Activated T-cell treated with anti-CD3 and anti-CD28 coated beads, Interleukin-2, amount 50 U/mL, for 72 hours (primary cell): ENCODE measurements around the gene PER3. TPM values are rescaled to one million over a fixed set of nuclear protein-coding genes. Genes with fewer than 3 reads are reported as not detected.

Experiments used
- ATAC-seq, 2 donors: fragments of 150-1000 bp; cut with Tn5 transposase; replicated peaks in 1 of 2; 2 replicates each; pipeline ENCODE4 v1.10.0; 2021; ENCODE audit warnings: moderate library complexity in 2 of 2, mild to moderate bottlenecking in 1 of 2
- DNase-seq, 2 donors: peaks; one replicate each; pipeline ENCODE4 v3.0.0; 2021 to 2022; ENCODE audit warnings: mixed read lengths in 1 of 2
- H3K27ac Mint-ChIP-seq: one replicate; pipeline ENCODE4 v1.8.0; 2022; ENCODE audit warnings: mild to moderate bottlenecking, moderate library complexity, mixed read lengths
- H3K27me3 Mint-ChIP-seq: one replicate; pipeline ENCODE4 v1.8.0; 2022; ENCODE audit warnings: low read depth, mixed read lengths
- H3K36me3 Mint-ChIP-seq, 2 donors: one replicate each; pipeline ENCODE4 v1.8.0; 2022; ENCODE audit warnings: mixed read lengths in 2 of 2, mild to moderate bottlenecking in 1 of 2; ENCODE audit not compliant: insufficient read depth in 2 of 2
- H3K4me1 Mint-ChIP-seq: one replicate; pipeline ENCODE4 v1.8.0; 2022; ENCODE audit warnings: low read depth, mixed read lengths
- H3K4me3 Mint-ChIP-seq, 2 donors: one replicate each; pipeline ENCODE4 v1.8.0; 2022; ENCODE audit warnings: mild to moderate bottlenecking in 2 of 2, mixed read lengths in 2 of 2, moderate library complexity in 2 of 2
- H3K9me3 Mint-ChIP-seq, 2 donors: one replicate each; pipeline ENCODE4 v1.8.0; 2022; ENCODE audit warnings: mixed read lengths in 2 of 2
- total RNA-seq, 2 donors: library from RNA; stranded (reverse); gene quantifications; one replicate each; pipeline ENCODE4 v1.2.3, GENCODE V29; 2022

Gene PER3
- total RNA-seq, 2 donors from 2014 or later: 1.2 to 1.3 TPM

DNA sequence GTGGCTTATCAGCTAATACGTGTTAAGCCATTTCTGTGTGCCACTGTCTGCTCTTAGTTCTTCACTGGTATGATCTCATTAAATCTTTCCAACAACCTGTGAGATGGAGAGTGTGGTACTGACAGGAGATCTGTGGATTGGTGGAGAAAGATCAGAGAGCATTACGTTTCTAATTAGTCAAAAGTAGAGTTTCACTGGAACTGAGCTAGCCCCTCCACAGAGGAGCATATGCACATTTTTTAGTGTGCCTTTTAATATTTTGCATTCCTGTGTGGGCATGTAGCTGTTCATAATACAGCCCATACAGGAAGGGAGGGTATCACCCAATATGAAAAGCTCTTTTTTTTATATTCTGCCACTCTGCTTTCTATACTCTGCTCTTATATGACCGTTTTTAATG is 37.2 kb downstream of the PER3 start:
- no peaks in the 10 kb centered on the region for H3K36me3 Mint-ChIP-seq
- DNase-seq (no peak), ATAC-seq (no peak)
- H3K27ac Mint-ChIP-seq: no peak overlapping the region
- no peaks in the 10 kb centered on the region for H3K27me3 Mint-ChIP-seq
- H3K4me1 Mint-ChIP-seq: no peaks in the 10 kb centered on the region
- H3K4me3 Mint-ChIP-seq: no peak overlapping the region
- no peaks in the 10 kb centered on the region for H3K9me3 Mint-ChIP-seq

DNA sequence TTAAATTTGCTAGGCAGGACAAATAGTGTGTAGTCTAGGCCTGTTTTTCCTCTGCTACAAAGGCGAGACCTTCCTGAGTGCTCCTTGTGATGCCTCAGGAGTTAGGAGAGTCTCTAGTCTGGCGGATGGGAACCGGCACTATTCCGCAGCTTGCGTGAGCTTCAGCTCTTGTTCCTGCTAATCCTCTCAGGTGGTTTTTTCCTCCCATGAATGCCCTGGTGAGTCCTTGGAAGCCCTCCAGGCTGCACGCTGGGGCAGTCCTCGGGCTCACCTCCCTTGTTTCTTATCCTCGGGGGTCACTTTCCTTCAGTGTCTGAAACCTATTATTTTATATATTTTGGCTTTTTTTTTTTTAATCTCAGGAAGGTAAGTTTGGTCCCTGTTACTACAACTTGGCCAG is 40.6 kb downstream of the PER3 start:
- H3K27ac Mint-ChIP-seq: no peak overlapping the region
- no peaks in the 10 kb centered on the region for H3K36me3 Mint-ChIP-seq
- ATAC-seq (no peak), DNase-seq (no peak)
- H3K4me3 Mint-ChIP-seq: no peak overlapping the region
- H3K27me3 Mint-ChIP-seq: no peaks in the 10 kb centered on the region
- H3K4me1 Mint-ChIP-seq: no peaks in the 10 kb centered on the region
- no peaks in the 10 kb centered on the region for H3K9me3 Mint-ChIP-seq

DNA sequence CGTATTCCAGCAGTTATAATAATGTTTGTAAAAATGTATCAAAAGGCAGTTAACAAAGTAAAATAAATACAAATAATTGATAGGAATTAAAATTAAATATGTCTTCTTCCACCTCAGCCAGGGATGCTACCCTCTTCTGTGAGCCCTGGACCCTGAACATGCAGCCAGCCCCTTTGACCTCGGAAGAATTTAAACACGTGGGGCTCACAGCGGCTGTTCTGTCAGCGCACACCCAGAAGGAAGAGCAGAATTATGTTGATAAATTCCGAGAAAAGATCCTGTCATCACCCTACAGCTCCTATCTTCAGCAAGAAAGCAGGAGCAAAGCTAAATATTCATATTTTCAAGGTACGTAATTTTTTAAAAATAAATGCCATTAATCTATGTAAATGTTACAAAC is 42.3 kb downstream of the PER3 start:
- no peaks in the 10 kb centered on the region for H3K4me1 Mint-ChIP-seq
- no peak overlapping the region for H3K27ac Mint-ChIP-seq
- H3K27me3 Mint-ChIP-seq: no peaks in the 10 kb centered on the region
- no peak for DNase-seq
- no peaks in the 10 kb centered on the region for H3K9me3 Mint-ChIP-seq
- no peaks in the 10 kb centered on the region for H3K36me3 Mint-ChIP-seq
- peak overlapping the region; percentile 73 to 79 for H3K4me3 Mint-ChIP-seq
- ATAC-seq: no peak

DNA sequence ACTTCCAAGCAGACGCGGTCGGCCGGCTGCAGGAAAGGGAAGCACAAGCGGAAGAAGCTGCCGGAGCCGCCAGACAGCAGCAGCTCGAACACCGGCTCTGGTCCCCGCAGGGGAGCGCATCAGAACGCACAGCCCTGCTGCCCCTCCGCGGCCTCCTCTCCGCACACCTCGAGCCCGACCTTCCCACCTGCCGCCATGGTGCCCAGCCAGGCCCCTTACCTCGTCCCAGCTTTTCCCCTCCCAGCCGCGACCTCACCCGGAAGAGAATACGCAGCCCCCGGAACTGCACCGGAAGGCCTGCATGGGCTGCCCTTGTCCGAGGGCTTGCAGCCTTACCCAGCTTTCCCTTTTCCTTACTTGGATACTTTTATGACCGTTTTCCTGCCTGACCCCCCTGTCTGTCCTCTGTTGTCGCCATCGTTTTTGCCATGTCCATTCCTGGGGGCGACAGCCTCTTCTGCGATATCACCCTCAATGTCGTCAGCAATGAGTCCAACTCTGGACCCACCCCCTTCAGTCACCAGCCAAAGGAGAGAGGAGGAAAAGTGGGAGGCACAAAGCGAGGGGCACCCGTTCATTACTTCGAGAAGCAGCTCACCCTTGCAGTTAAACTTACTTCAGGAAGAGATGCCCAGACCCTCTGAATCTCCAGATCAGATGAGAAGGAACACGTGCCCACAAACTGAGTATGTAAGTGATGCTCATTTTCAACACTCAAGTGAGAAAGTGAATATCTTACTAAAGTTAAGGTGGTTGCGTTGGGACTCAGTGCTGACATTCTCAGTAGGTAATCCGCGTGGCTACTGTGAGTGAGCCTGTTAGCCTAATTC is 43.2 kb downstream of the PER3 start:
- H3K27ac Mint-ChIP-seq: peak overlapping the region; percentile 68
- no peaks in the 10 kb centered on the region for H3K27me3 Mint-ChIP-seq
- peak overlapping the region; percentile 73 to 79 for H3K4me3 Mint-ChIP-seq
- no peaks in the 10 kb centered on the region for H3K4me1 Mint-ChIP-seq
- peak; percentile 52 to 78 for ATAC-seq
- H3K36me3 Mint-ChIP-seq: no peaks in the 10 kb centered on the region
- no peaks in the 10 kb centered on the region for H3K9me3 Mint-ChIP-seq
- DNase-seq: peak; percentile 18 to 30

DNA sequence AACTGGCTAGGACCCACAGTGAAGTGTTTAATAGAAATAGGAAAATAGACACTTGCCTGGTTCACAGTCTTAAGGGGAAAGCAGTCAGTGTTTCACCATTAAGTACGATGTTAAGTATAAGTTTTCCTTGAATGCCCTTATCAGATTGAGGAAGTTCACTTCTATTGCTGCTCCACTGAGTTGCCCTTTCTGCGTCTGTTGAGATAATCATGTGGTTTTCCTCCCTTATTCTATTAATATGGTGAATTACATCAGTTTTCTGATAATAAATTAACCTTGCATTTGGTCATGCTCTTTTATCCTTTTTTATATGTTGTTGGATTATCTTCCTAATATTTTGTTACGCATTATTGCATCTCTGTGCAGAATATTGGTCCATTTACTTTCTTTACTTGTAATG is 47.4 kb downstream of the PER3 start:
- Mint-ChIP-seq H3K27ac (no peak overlapping the region), H3K9me3 (no peaks in the 10 kb centered on the region), H3K36me3 (no peaks in the 10 kb centered on the region), H3K27me3 (no peaks in the 10 kb centered on the region), H3K4me3 (no peak overlapping the region), H3K4me1 (no peaks in the 10 kb centered on the region)
- ATAC-seq (no peak), DNase-seq (no peak)

DNA sequence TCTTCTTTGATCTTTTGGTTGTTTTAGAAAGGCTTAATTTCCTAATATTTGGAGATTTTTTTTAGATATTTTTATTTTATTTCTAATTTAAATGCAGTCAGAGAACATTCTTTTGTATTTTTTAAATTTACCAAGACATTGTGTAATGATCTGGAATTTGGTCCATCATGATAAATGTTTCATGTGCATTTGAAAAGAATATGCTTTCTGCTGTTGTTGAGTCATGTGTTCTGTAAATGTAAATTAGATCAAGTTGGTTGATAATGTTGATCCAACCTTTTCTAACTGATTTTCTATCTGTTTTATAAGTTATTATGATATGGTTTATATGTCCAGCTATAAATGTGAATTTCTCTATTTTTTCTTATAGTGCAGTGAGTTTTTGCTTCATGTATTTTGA is 48.9 kb downstream of the PER3 start:
- ATAC-seq: no peak
- Mint-ChIP-seq H3K4me3 (no peak overlapping the region), H3K9me3 (peaks cover 0 to 1% of the 10 kb centered on the region in 2 donors), H3K36me3 (peaks cover 0 to 1% of the 10 kb centered on the region in 2 donors), H3K4me1 (no peaks in the 10 kb centered on the region), H3K27me3 (no peaks in the 10 kb centered on the region), H3K27ac (no peak overlapping the region)
- no peak for DNase-seq

DNA sequence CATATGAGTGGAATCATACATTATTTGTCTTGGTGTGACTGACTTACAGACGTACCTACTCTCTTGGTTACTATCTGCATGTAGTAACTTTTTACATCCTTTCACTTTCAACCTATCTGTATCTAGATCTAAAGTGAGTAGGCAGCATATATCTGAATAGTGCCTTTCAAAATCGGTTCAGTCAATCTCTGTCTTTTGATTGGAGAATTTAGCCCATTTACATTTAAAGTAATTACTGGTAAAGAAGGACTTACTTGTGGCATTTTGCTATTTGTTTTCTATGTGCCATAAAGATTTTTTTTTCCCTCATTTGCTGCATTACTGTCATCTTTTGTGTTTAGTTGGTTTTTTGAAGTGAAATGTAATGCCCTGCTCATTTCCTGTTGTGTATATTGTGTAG is 54.6 kb downstream of the PER3 start:
- Mint-ChIP-seq H3K27ac (no peak overlapping the region), H3K36me3 (peaks cover 8 to 17% of the 10 kb centered on the region in 2 donors), H3K27me3 (no peaks in the 10 kb centered on the region), H3K4me1 (no peaks in the 10 kb centered on the region), H3K9me3 (peaks cover 5 to 9% of the 10 kb centered on the region in 2 donors), H3K4me3 (no peak overlapping the region)
- no peak for DNase-seq
- no peak for ATAC-seq

DNA sequence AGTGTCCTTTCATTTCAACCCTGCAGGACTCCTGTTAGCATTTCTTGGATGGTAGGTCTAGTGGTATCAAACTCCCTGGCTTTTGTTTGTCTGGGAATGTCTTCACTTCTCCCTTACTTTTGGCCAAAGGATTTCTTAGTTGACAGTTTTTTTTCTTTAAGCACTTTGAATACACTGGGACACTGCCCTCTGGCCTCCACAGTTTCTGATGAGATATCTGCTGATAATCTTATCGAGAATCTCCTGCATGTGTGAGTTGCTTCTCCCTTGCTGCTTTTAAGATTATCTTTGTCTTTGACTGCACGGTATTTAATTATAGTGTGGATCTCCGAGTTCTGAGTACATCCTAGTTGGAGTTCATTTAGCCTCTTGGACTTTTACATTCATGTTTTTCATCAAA is 55.4 kb downstream of the PER3 start:
- Mint-ChIP-seq H3K36me3 (peaks cover 8 to 17% of the 10 kb centered on the region in 2 donors), H3K9me3 (peaks cover 5 to 9% of the 10 kb centered on the region in 2 donors), H3K4me3 (no peak overlapping the region), H3K27me3 (no peaks in the 10 kb centered on the region), H3K4me1 (no peaks in the 10 kb centered on the region), H3K27ac (no peak overlapping the region)
- ATAC-seq: no peak
- DNase-seq: no peak

DNA sequence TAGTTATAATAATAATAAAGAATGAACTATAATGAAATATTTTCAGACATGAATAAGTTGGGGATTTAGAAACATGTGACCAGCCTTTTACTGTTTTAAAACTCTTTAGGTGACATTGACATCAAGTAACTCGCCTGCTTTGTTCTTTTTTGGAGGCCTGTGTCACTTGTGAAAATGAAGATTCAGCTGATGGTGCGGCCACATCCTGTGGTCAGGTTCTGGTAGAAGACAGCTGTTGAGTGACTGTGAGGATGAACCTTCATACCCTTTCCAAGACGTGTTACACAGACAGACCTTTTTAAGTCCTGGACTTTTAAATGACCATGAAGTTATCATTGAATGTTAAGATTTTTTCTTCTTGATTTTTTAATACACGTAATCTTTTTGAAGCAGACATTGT is 58.4 kb downstream of the PER3 start:
- Mint-ChIP-seq H3K36me3 (peaks cover 8 to 16% of the 10 kb centered on the region in 2 donors), H3K27me3 (no peaks in the 10 kb centered on the region), H3K9me3 (peaks cover 5 to 8% of the 10 kb centered on the region in 2 donors), H3K4me3 (no peak overlapping the region), H3K27ac (no peak overlapping the region), H3K4me1 (no peaks in the 10 kb centered on the region)
- DNase-seq (peak in 1 of 2 donors; percentile 9), ATAC-seq (peak in 1 of 2 donors; percentile 43)

DNA sequence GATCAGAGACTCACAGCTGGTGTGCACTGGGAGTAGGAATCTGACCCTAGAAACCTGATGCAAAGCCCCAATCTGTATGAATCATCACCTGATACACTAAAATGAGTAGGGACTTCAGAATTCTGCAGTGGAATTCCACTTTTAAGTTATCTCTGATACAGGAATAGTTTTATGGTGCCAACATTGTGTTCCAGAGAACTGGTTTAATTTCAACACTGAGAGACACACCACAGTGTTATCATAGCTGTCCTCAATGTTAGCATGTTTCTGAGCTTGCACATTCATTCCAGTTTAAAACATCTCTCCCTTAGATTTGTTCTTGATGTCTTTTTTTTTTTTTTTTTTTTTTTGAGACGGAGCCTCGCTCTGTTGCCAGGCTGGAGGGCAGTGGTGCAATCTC is 61.7 kb downstream of the PER3 start:
- Mint-ChIP-seq H3K9me3 (no peaks in the 10 kb centered on the region), H3K27me3 (no peaks in the 10 kb centered on the region), H3K4me3 (no peak overlapping the region), H3K4me1 (no peaks in the 10 kb centered on the region), H3K27ac (no peak overlapping the region), H3K36me3 (no peaks in the 10 kb centered on the region)
- ATAC-seq (no peak), DNase-seq (no peak)

DNA sequence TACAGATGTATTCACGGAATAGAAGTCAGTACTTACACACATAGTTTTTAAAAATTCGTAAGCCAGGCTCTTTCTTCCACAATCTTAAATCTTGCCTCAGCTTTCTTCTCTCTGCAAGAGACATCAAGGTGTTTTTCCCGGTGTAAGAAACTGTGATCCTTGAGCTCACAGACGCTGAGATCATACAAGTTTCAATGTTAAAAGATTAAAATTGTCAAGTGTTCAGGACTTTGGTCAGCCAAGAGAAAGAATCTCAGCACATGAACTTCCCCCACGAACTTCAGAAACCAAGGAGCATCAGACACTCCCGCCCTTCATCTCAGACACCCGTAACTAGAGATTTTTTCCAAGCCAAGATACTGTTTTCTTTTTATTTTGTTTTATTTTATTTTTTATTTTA is 62.6 kb downstream of the PER3 start:
- Mint-ChIP-seq H3K9me3 (no peaks in the 10 kb centered on the region), H3K27ac (no peak overlapping the region), H3K4me1 (no peaks in the 10 kb centered on the region), H3K36me3 (no peaks in the 10 kb centered on the region), H3K4me3 (no peak overlapping the region), H3K27me3 (no peaks in the 10 kb centered on the region)
- ATAC-seq (no peak), DNase-seq (no peak)

DNA sequence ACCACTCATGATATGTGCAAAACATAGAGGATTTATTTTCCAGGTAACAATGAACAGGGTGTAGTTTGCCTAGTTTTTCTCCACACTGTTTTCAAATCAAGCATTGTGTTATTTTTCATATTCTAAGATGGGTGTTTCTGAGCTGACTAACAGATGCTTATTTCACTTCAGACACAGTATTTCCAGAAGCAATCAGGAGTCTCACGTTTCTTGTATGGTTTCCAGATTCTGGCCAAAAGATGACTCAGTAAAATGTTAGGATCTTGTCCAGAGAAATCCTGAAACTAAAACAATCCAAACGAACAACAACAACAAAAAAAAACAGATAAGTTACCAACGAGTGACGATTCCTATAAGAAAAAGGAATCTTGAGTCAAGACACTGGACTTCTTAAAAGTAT is 63.5 kb downstream of the PER3 start:
- Mint-ChIP-seq H3K27ac (no peak overlapping the region), H3K9me3 (no peaks in the 10 kb centered on the region), H3K27me3 (no peaks in the 10 kb centered on the region), H3K36me3 (no peaks in the 10 kb centered on the region), H3K4me1 (no peaks in the 10 kb centered on the region), H3K4me3 (no peak overlapping the region)
- ATAC-seq (no peak), DNase-seq (no peak)

DNA sequence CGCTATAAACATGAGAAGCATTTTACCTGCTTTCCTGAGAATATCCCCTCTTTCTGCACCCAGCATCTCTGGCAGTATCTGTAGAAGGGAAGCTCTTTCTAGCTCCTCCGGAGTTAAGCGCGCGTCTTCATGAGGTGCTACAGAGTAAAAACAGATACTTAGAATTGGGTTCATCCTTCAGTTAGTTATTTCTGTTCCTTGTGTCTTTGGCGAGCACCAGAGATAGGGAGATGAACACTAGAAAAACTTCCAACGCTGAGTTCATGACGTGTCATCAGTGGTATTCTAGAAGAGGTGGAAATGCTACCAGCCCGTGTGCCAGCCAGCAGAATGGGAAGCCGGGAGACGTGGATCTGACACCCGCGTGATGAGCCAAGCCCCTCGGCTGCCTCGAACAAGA is 66.7 kb downstream of the PER3 start:
- no peaks in the 10 kb centered on the region for H3K4me1 Mint-ChIP-seq
- no peaks in the 10 kb centered on the region for H3K36me3 Mint-ChIP-seq
- no peaks in the 10 kb centered on the region for H3K27me3 Mint-ChIP-seq
- ATAC-seq (no peak), DNase-seq (no peak)
- H3K4me3 Mint-ChIP-seq: no peak overlapping the region
- no peak overlapping the region for H3K27ac Mint-ChIP-seq
- no peaks in the 10 kb centered on the region for H3K9me3 Mint-ChIP-seq
